Measurements from ENCODE around the gene SLC22A16.
"Not testable (repeated sequence)": the region's sequence is repeated elsewhere in the genome, so short reads cannot be mapped to it uniquely, and the experiment has no call there.

SLC22A16 gene

GRCh38 chr6:110488606-110489190, 12.3 kb upstream of the SLC22A16 start:
- Histone ChIP-seq H3K27ac (ENCODE audit: low read depth, low read length, severe bottlenecking) (no peak overlapping the region), H3K4me3 (ENCODE audit: extremely low read depth, insufficient read depth, low read length, poor library complexity, severe bottlenecking) (no peak overlapping the region), H3K36me3 (ENCODE audit: control insufficient read depth, insufficient read depth, low read length) (no peaks in the 10 kb centered on the region), H3K4me1 (ENCODE audit: control insufficient read depth, insufficient read depth, low read length, poor library complexity, severe bottlenecking) (peaks cover 4% of the 10 kb centered on the region), H3K9me3 (ENCODE audit: control insufficient read depth, low read length) (no peaks in the 10 kb centered on the region)
- WGBS, 2 experiments (ENCODE audit: insufficient coverage in 2 of 2): 85 to 100% methylated on average over 3 to 5 of the region's 6 CpGs

DNA sequence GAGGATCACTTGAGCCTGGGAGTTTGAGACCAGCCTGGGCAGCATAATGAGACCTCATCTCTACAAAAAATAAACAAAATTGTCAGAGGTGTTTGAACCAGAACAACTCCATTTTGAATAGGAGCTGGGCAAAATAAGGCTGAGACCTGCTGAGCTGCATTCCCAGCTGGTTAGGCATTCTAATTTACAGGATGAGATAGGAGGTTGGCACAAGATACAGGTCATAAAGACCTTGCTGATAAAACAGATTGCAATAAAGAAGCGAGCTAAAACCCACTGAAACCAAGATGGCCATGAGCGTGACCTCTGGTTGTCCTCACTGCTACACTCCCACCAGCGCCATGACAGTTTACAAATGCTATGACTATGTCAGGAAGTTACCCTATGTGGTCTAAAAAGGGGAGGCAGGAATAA, 11.6 kb upstream of the SLC22A16 start:
- H3K9me3 ChIP-seq (ENCODE audit: control insufficient read depth, low read length); H3K36me3 ChIP-seq (ENCODE audit: control insufficient read depth, insufficient read depth, low read length); H3K27ac ChIP-seq (ENCODE audit: low read depth, low read length, severe bottlenecking); H3K4me3 ChIP-seq (ENCODE audit: extremely low read depth, insufficient read depth, low read length, poor library complexity, severe bottlenecking); H3K4me1 ChIP-seq (ENCODE audit: control insufficient read depth, insufficient read depth, low read length, poor library complexity, severe bottlenecking): not testable (repeated sequence)
- WGBS, 2 experiments (ENCODE audit: insufficient coverage in 2 of 2): 88 to 90% methylated on average over 1 to 2 of the region's 3 CpGs

DNA sequence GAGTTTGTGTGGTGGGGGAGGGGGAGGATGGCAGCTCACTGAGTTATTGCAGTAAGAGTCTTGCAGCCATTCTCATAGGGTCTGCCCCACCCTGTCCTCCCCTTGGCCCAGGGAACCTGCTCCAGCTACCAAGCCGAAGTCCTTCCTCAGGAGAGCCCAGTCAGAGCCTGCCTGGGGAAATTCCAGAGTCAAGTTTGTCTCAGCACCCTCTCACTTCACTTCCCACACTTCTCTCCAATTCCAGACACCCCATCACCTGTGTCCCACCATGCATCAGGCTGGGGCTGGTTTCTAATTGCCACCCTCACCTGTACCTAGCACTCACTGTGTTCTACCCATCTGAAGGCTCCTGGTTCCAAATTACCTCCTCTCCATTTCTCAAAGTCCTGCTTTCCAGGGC, 10.3 kb upstream of the SLC22A16 start:
- WGBS, 2 experiments (ENCODE audit: insufficient coverage in 2 of 2): 92 to 100% methylated on average over 1 of the region's 1 CpG
- Histone ChIP-seq H3K4me1 (ENCODE audit: control insufficient read depth, insufficient read depth, low read length, poor library complexity, severe bottlenecking) (peaks cover 4% of the 10 kb centered on the region), H3K9me3 (ENCODE audit: control insufficient read depth, low read length) (no peaks in the 10 kb centered on the region), H3K27ac (ENCODE audit: low read depth, low read length, severe bottlenecking) (no peak overlapping the region), H3K4me3 (ENCODE audit: extremely low read depth, insufficient read depth, low read length, poor library complexity, severe bottlenecking) (no peak overlapping the region), H3K36me3 (ENCODE audit: control insufficient read depth, insufficient read depth, low read length) (no peaks in the 10 kb centered on the region)

- Histone ChIP-seq H3K27ac (ENCODE audit: low read depth, low read length, severe bottlenecking) (no peak overlapping the region), H3K36me3 (ENCODE audit: control insufficient read depth, insufficient read depth, low read length) (no peaks in the 10 kb centered on the region), H3K4me3 (ENCODE audit: extremely low read depth, insufficient read depth, low read length, poor library complexity, severe bottlenecking) (no peak overlapping the region), H3K9me3 (ENCODE audit: control insufficient read depth, low read length) (no peaks in the 10 kb centered on the region), H3K4me1 (ENCODE audit: control insufficient read depth, insufficient read depth, low read length, poor library complexity, severe bottlenecking) (no peaks in the 10 kb centered on the region)
- WGBS, 2 experiments (ENCODE audit: insufficient coverage in 2 of 2): 70 to 83% methylated on average over 4 to 5 of the region's 5 CpGs
These were observed 9.1 kb upstream of the SLC22A16 start for GRCh38 chr6:110485491-110485890.

- H3K9me3 ChIP-seq (ENCODE audit: control insufficient read depth, low read length): no peaks in the 10 kb centered on the region
- no peak overlapping the region for H3K27ac ChIP-seq (ENCODE audit: low read depth, low read length, severe bottlenecking)
- 100% methylated on average over 1 of the region's 2 CpGs; no CpG with 5 or more reads in 1 of the 2 experiments for WGBS, 2 experiments (ENCODE audit: insufficient coverage in 2 of 2)
- no peaks in the 10 kb centered on the region for H3K36me3 ChIP-seq (ENCODE audit: control insufficient read depth, insufficient read depth, low read length)
- no peak overlapping the region for H3K4me3 ChIP-seq (ENCODE audit: extremely low read depth, insufficient read depth, low read length, poor library complexity, severe bottlenecking)
- H3K4me1 ChIP-seq (ENCODE audit: control insufficient read depth, insufficient read depth, low read length, poor library complexity, severe bottlenecking): no peaks in the 10 kb centered on the region
These were observed 7.9 kb upstream of the SLC22A16 start for GRCh38 chr6:110484321-110484720.

DNA sequence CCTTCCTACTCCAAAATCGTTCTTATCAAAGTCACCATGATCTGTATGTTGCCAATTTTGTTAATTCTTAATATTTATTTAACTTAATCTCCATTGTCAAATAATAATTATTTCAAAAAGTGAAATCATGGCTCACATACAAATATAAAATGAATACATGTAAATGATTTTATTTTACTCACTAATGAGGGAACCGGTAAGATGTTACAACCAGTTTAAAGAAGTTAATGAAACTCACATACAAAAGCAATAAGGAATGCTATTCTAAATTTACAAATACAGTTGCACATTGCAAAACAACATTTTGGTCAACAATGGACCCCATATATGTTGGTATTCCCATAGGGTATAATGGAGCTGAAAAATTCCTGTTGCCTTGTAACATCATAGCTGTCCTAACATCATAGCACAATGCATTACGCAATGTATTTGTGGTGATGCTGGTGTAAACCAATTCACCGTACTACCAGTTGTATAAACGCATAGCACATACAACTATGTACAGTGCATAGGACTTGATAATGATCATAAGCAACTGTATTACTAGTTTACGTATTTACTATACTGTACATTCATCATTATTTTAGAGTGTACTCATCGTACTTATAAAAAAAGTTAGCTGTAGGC, 6.5 kb upstream of the SLC22A16 start:
- 100% methylated on average over 1 of the region's 7 CpGs; no CpG with 5 or more reads in 1 of the 2 experiments for WGBS, 2 experiments (ENCODE audit: insufficient coverage in 2 of 2)
- H3K4me1 ChIP-seq (ENCODE audit: control insufficient read depth, insufficient read depth, low read length, poor library complexity, severe bottlenecking): no peaks in the 10 kb centered on the region
- H3K4me3 ChIP-seq (ENCODE audit: extremely low read depth, insufficient read depth, low read length, poor library complexity, severe bottlenecking): no peak overlapping the region
- no peak overlapping the region for H3K27ac ChIP-seq (ENCODE audit: low read depth, low read length, severe bottlenecking)
- H3K9me3 ChIP-seq (ENCODE audit: control insufficient read depth, low read length): no peaks in the 10 kb centered on the region
- no peaks in the 10 kb centered on the region for H3K36me3 ChIP-seq (ENCODE audit: control insufficient read depth, insufficient read depth, low read length)

DNA sequence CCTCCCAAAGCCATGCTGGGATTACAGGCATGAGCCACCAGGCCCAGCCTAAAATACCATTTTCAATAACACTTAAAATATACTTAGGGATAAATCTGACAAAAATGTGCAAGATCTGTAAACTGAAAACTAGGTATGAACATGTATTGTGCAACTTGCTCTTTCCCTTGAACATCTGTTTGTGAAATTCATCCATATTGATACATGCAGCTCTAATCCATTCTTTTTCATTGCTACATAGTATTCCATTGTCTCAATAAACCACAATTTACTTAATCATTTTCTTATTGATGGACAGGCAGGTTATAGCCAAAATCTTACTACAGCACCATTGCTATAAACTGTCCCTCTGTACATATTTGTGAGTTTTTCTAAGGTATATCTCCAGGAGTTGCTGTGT, 4.7 kb upstream of the SLC22A16 start:
- no peaks in the 10 kb centered on the region for H3K36me3 ChIP-seq (ENCODE audit: control insufficient read depth, insufficient read depth, low read length)
- no peaks in the 10 kb centered on the region for H3K4me1 ChIP-seq (ENCODE audit: control insufficient read depth, insufficient read depth, low read length, poor library complexity, severe bottlenecking)
- no peaks in the 10 kb centered on the region for H3K9me3 ChIP-seq (ENCODE audit: control insufficient read depth, low read length)
- no peak overlapping the region for H3K27ac ChIP-seq (ENCODE audit: low read depth, low read length, severe bottlenecking)
- no peak overlapping the region for H3K4me3 ChIP-seq (ENCODE audit: extremely low read depth, insufficient read depth, low read length, poor library complexity, severe bottlenecking)

- H3K4me3 ChIP-seq (ENCODE audit: extremely low read depth, insufficient read depth, low read length, poor library complexity, severe bottlenecking): no peak overlapping the region
- peaks cover 5% of the 10 kb centered on the region for H3K9me3 ChIP-seq (ENCODE audit: control insufficient read depth, low read length)
- H3K36me3 ChIP-seq (ENCODE audit: control insufficient read depth, insufficient read depth, low read length): no peaks in the 10 kb centered on the region
- WGBS, 2 experiments (ENCODE audit: insufficient coverage in 2 of 2): 88 to 93% methylated on average over 7 to 9 of the region's 10 CpGs
- H3K27ac ChIP-seq (ENCODE audit: low read depth, low read length, severe bottlenecking): no peak overlapping the region
- H3K4me1 ChIP-seq (ENCODE audit: control insufficient read depth, insufficient read depth, low read length, poor library complexity, severe bottlenecking): no peaks in the 10 kb centered on the region
These were observed 1.3 kb downstream of the SLC22A16 start for GRCh38 chr6:110475066-110475653.

DNA sequence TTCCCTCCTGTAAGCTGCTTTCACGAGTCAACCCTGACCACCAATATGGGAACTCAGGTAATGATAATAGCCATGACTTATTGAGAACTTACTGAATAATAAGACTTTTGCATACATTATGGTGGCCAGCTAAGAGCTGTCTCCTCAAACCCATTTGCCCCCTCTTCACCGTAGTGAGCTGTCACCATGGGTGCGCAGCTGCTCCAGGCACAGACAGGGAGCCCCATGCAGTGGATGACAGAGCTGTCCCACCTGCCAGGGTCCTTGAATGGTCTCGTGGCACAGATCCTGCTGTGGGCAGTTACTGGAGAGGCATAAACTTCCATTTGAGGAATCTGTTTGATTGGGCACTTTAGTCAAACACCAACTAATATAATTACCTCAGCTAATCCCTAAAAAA, 1.9 kb downstream of the SLC22A16 start:
- Histone ChIP-seq H3K27ac (ENCODE audit: low read depth, low read length, severe bottlenecking) (no peak overlapping the region), H3K4me3 (ENCODE audit: extremely low read depth, insufficient read depth, low read length, poor library complexity, severe bottlenecking) (no peak overlapping the region), H3K36me3 (ENCODE audit: control insufficient read depth, insufficient read depth, low read length) (no peaks in the 10 kb centered on the region), H3K9me3 (ENCODE audit: control insufficient read depth, low read length) (peaks cover 5% of the 10 kb centered on the region), H3K4me1 (ENCODE audit: control insufficient read depth, insufficient read depth, low read length, poor library complexity, severe bottlenecking) (no peaks in the 10 kb centered on the region)
- 92% methylated on average over 3 of the region's 4 CpGs; no CpG with 5 or more reads in 1 of the 2 experiments for WGBS, 2 experiments (ENCODE audit: insufficient coverage in 2 of 2)

DNA sequence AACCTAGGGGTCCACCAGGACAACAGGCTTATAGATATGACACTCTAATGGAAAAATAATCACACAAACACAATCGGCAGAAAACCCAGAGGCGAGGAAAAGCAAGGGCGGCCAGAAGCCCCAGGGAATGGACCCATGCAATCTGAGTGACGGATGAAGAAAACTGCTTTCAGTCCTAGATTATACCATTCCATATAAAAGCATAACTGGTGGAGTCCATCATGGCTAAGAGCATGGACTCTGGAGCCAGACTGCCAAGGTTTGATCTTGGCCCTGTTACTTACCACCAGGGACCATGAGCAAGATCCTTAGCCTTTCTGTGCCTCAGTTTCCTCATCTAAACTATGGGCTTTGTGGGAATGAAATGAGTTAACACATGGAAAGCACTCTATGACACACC, 3.7 kb downstream of the SLC22A16 start:
- H3K36me3 ChIP-seq (ENCODE audit: control insufficient read depth, insufficient read depth, low read length): no peaks in the 10 kb centered on the region

DNA sequence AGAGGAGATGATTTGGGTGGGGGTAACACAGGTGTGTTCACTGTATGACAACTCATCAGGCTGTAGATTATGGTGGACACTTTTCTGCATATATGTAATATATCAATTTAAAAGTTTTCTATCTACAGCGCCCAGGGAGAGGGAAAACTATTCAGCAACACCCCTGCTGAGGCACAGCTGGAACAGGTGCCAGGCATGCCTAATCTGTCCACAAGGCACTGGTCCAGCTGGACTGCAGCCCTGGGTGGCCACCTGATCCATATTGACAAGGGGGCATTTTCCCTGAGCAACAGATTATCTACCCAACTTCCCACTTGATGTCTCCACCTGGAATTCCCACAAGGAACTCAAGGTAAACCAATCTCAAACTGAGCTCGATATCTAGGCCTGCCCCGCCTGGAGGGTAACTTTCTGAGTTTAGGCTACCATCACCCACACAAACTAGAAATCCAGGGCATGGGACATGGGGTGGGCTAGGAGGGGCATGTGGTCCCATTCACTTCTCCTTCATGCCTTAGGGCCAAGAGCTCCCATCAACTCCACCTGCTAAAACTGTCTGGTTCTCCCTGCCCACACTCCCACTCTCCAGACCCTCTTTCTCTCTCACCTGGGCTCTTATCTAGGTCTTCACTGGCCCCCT, 4.6 kb downstream of the SLC22A16 start:
- Histone ChIP-seq H3K4me3 (ENCODE audit: extremely low read depth, insufficient read depth, low read length, poor library complexity, severe bottlenecking) (no peak overlapping the region), H3K9me3 (ENCODE audit: control insufficient read depth, low read length) (peaks cover 5% of the 10 kb centered on the region), H3K36me3 (ENCODE audit: control insufficient read depth, insufficient read depth, low read length) (no peaks in the 10 kb centered on the region), H3K27ac (ENCODE audit: low read depth, low read length, severe bottlenecking) (no peak overlapping the region), H3K4me1 (ENCODE audit: control insufficient read depth, insufficient read depth, low read length, poor library complexity, severe bottlenecking) (no peaks in the 10 kb centered on the region)
- WGBS, 2 experiments (ENCODE audit: insufficient coverage in 2 of 2): 100% methylated on average over 1 of the region's 3 CpGs

More for the DNA sequence above, 3.7 kb downstream of the SLC22A16 start:
- WGBS, 2 experiments (ENCODE audit: insufficient coverage in 2 of 2): 81 to 89% methylated on average over 3 of the region's 4 CpGs
- no peak overlapping the region for H3K27ac ChIP-seq (ENCODE audit: low read depth, low read length, severe bottlenecking)
- peaks cover 5% of the 10 kb centered on the region for H3K9me3 ChIP-seq (ENCODE audit: control insufficient read depth, low read length)
- H3K4me3 ChIP-seq (ENCODE audit: extremely low read depth, insufficient read depth, low read length, poor library complexity, severe bottlenecking): no peak overlapping the region
- H3K4me1 ChIP-seq (ENCODE audit: control insufficient read depth, insufficient read depth, low read length, poor library complexity, severe bottlenecking): no peaks in the 10 kb centered on the region

Measured in mesodermal cell (in vitro differentiated cells).